ENCODE data around the gene ANKRD33B.

Gene ANKRD33B

GRCh38 chr5:10673017-10673389 lies 109.1 kb downstream of the ANKRD33B start:
- no peak for DNase-seq (ENCODE audit: low read depth in 1 of 2, low spot score in 1 of 2)

GRCh38 chr5:10673407-10673806 lies 109.5 kb downstream of the ANKRD33B start:
- DNase-seq (ENCODE audit: low read depth in 1 of 2, low spot score in 1 of 2) = no peak

- DNase-seq (ENCODE audit: low read depth in 1 of 2, low spot score in 1 of 2) = no peak
Measured at GRCh38 chr5:10674096-10674495, 110.2 kb downstream of the ANKRD33B start.

GRCh38 chr5:10674582-10674981 lies 110.7 kb downstream of the ANKRD33B start:
- DNase-seq (ENCODE audit: low read depth in 1 of 2, low spot score in 1 of 2) = no peak

GRCh38 chr5:10675177-10675700 lies 111.4 kb downstream of the ANKRD33B start:
- no peak for DNase-seq (ENCODE audit: low read depth in 1 of 2, low spot score in 1 of 2)

- no peak for DNase-seq (ENCODE audit: low read depth in 1 of 2, low spot score in 1 of 2)
Measured at GRCh38 chr5:10676224-10676623, 112.4 kb downstream of the ANKRD33B start.

- DNase-seq (ENCODE audit: low read depth in 1 of 2, low spot score in 1 of 2) = no peak
Measured at GRCh38 chr5:10676946-10677345, 113.1 kb downstream of the ANKRD33B start.

GRCh38 chr5:10677533-10677932 lies 113.7 kb downstream of the ANKRD33B start:
- DNase-seq (ENCODE audit: low read depth in 1 of 2, low spot score in 1 of 2) = no peak

- DNase-seq (ENCODE audit: low read depth in 1 of 2, low spot score in 1 of 2) = no peak
Measured at GRCh38 chr5:10678244-10678643, 114.4 kb downstream of the ANKRD33B start.

- no peak for DNase-seq (ENCODE audit: low read depth in 1 of 2, low spot score in 1 of 2)
Measured at GRCh38 chr5:10679336-10679988, 115.6 kb downstream of the ANKRD33B start.

- DNase-seq (ENCODE audit: low read depth in 1 of 2, low spot score in 1 of 2) = no peak
Measured at GRCh38 chr5:10680876-10681481, 117.1 kb downstream of the ANKRD33B start.

GRCh38 chr5:10681731-10682679 lies 118.1 kb downstream of the ANKRD33B start:
- no peak for DNase-seq (ENCODE audit: low read depth in 1 of 2, low spot score in 1 of 2)

GRCh38 chr5:10682801-10683525 lies 119.1 kb downstream of the ANKRD33B start:
- DNase-seq (ENCODE audit: low read depth in 1 of 2, low spot score in 1 of 2) = no peak

GRCh38 chr5:10684303-10685086 lies 120.6 kb downstream of the ANKRD33B start:
- DNase-seq (ENCODE audit: low read depth in 1 of 2, low spot score in 1 of 2) = no peak

- DNase-seq (ENCODE audit: low read depth in 1 of 2, low spot score in 1 of 2) = no peak
Measured at GRCh38 chr5:10685115-10685521, 121.2 kb downstream of the ANKRD33B start.

- DNase-seq (ENCODE audit: low read depth in 1 of 2, low spot score in 1 of 2) = no peak
Measured at GRCh38 chr5:10686890-10687289, 123.0 kb downstream of the ANKRD33B start.

- DNase-seq (ENCODE audit: low read depth in 1 of 2, low spot score in 1 of 2) = no peak
Measured at GRCh38 chr5:10688651-10689171, 124.8 kb downstream of the ANKRD33B start.

- DNase-seq (ENCODE audit: low read depth in 1 of 2, low spot score in 1 of 2) = no peak
Measured at GRCh38 chr5:10689391-10690081, 125.7 kb downstream of the ANKRD33B start.
